ENCODE results near the gene DCTN3.

DCTN3 gene

DNA sequence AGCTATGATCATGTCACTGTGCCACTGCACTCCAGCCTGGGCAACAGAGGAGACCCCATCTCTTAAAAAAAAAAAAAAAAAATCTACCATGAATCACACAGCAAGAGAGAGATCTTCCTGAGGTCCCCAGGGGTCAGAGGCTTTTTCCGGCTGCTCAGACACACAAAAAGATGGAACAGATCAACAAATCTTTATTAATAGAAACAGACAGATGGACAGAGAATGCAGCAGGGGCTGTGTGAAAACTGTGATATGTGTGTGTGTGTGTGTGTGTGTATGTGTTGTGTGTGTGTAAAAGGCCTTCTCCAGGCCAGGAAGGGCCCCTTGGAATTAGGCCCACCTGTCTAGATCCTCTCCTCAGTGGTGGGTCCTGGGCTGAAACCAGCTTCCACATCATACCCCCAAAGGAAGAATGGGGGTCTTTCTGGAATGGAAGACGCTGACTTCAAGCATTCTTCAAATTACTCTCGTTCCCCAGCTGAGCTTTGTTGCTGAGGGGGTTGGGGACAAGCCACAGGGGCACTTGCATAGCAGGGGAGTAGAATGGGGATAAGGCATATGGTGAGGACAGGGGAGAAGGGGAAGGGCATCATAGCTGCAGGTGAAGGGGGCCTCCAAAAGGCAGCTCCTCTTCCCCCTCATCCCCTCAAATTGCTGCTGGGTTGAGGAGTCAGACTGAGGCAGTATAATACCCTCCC, 14.4 kb upstream of the DCTN3 start:
- Mint-ChIP-seq H3K4me1 (peaks cover 48% of the 10 kb centered on the region), H3K27me3 (peaks cover 7% of the 10 kb centered on the region)

GRCh38 chr9:34633851-34634550, 13.7 kb upstream of the DCTN3 start:
- Mint-ChIP-seq H3K4me1 (peaks cover 55% of the 10 kb centered on the region), H3K4me3 (no peak overlapping the region), H3K27ac (no peak overlapping the region), H3K27me3 (peaks cover 12% of the 10 kb centered on the region), H3K9me3 (no peaks in the 10 kb centered on the region), H3K36me3 (peaks cover 8% of the 10 kb centered on the region)

More for the DNA sequence above, 14.4 kb upstream of the DCTN3 start:
- H3K4me3 Mint-ChIP-seq: no peak overlapping the region
- peaks cover 8% of the 10 kb centered on the region for H3K36me3 Mint-ChIP-seq
- H3K9me3 Mint-ChIP-seq: no peaks in the 10 kb centered on the region
- H3K27ac Mint-ChIP-seq: no peak overlapping the region

- peaks cover 10% of the 10 kb centered on the region for H3K36me3 Mint-ChIP-seq
- H3K4me3 Mint-ChIP-seq: no peak overlapping the region
- peaks cover 16% of the 10 kb centered on the region for H3K27me3 Mint-ChIP-seq
- no peak overlapping the region for H3K27ac Mint-ChIP-seq
- no peaks in the 10 kb centered on the region for H3K9me3 Mint-ChIP-seq
- peaks cover 52% of the 10 kb centered on the region for H3K4me1 Mint-ChIP-seq
Observed at GRCh38 chr9:34633166-34633565, 12.9 kb upstream of the DCTN3 start.

DNA sequence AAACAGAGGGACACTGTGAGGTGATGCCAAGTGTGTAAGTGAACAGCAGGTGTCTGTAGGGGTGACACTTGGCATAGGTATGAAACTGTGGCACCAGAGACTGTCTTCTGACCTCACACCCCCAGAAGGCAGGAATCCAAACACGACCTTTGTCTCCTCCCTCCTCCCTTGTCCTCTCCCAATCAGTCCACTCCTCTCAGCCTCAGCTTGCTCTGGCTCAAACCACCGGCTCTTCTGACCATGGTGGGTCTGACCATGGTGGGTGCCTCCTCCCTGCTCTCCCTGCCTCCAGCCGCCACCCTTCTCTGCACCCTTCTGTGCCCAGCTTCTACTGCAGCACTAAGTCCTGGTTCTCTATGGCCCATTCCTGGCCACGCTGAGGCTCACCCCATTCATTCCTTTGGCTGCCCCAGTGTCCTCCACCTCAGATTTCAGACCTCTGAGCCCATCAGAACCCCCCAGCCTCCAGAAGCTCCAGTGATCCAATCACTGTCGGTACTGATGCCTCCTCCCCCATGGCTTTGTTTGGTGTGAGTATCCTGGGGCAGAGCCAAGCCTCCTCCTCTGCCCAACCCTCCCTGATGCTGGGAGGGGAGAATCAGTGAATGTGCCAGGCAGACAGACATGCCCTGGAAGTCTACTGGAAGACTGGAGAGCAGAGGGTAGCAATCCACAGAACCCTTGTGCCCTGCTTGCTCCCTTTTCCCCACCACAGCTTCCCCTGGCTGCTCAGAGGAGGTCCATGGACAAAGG, 10.3 kb upstream of the DCTN3 start:
- Mint-ChIP-seq H3K27ac (no peak overlapping the region), H3K4me3 (peak overlapping the region; percentile 48), H3K4me1 (peaks cover 40% of the 10 kb centered on the region), H3K9me3 (no peaks in the 10 kb centered on the region), H3K36me3 (peaks cover 5% of the 10 kb centered on the region), H3K27me3 (peaks cover 35% of the 10 kb centered on the region)

DNA sequence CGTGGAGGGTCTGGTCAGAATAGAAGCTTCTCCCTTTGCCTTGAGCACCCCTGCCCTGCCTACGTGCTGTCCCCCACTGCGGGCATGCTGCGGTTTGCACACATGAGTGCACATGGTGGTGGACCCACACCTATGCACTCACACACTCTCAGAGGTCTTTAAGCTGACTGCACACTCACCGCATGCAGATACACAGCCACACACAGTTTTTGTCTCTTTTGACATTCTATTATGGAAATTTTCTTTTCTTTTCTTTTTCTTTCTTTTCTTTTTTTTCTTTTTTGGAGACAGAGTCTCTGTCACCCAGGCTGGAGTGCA, 9.2 kb upstream of the DCTN3 start:
- Mint-ChIP-seq H3K4me1 (peaks cover 30% of the 10 kb centered on the region), H3K27ac (peak overlapping the region; percentile 37), H3K36me3 (peaks cover 2% of the 10 kb centered on the region), H3K4me3 (peak overlapping the region; percentile 74), H3K27me3 (peaks cover 38% of the 10 kb centered on the region), H3K9me3 (no peaks in the 10 kb centered on the region)

GRCh38 chr9:34628656-34629490, 8.6 kb upstream of the DCTN3 start, which contains the start of gene ARID3C:
TSS of gene ARID3C (minus strand) at chr9:34629066. CDS start at chr9:34628014, 1,052 bp downstream.
- Mint-ChIP-seq H3K9me3 (no peaks in the 10 kb centered on the region), H3K4me3 (peak within 1 kb of the TSS; percentile 91), H3K27ac (peak within 1 kb of the TSS; percentile 65), H3K4me1 (peaks cover 25% of the 10 kb centered on the region), H3K36me3 (peaks cover 2% of the 10 kb centered on the region), H3K27me3 (peaks cover 41% of the 10 kb centered on the region)

- Mint-ChIP-seq H3K4me1 (peaks cover 23% of the 10 kb centered on the region), H3K36me3 (peaks cover 2% of the 10 kb centered on the region), H3K27me3 (peaks cover 46% of the 10 kb centered on the region), H3K9me3 (no peaks in the 10 kb centered on the region), H3K27ac (peak overlapping the region; percentile 65), H3K4me3 (peak overlapping the region; percentile 91)
Observed at GRCh38 chr9:34627716-34628655, 7.7 kb upstream of the DCTN3 start.

DNA sequence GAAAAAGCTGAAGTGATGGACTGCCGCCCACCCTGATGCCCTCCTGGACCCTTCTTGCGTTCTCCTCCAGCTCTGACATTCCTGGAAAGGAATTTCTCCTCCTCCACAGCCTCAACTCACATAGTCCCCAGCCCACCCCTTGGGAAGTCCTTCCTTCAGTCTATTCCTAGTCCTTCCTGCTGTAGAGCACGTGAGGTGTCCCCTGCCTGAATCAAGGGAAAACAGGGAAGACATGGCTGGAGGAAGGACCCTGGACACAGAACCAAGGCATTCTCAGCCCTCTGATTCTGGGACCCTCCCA, 4.8 kb upstream of the DCTN3 start:
- no peak overlapping the region for H3K4me3 Mint-ChIP-seq
- peaks cover 2% of the 10 kb centered on the region for H3K36me3 Mint-ChIP-seq
- H3K4me1 Mint-ChIP-seq: peaks cover 25% of the 10 kb centered on the region
- no peaks in the 10 kb centered on the region for H3K9me3 Mint-ChIP-seq
- H3K27me3 Mint-ChIP-seq: peaks cover 52% of the 10 kb centered on the region
- peak overlapping the region; percentile 59 for H3K27ac Mint-ChIP-seq

GRCh38 chr9:34624475-34625185, 4.3 kb upstream of the DCTN3 start:
- Mint-ChIP-seq H3K36me3 (peaks cover 2% of the 10 kb centered on the region), H3K4me3 (no peak overlapping the region), H3K27me3 (peaks cover 50% of the 10 kb centered on the region), H3K4me1 (peaks cover 29% of the 10 kb centered on the region), H3K9me3 (no peaks in the 10 kb centered on the region), H3K27ac (peak overlapping the region; percentile 59)

DNA sequence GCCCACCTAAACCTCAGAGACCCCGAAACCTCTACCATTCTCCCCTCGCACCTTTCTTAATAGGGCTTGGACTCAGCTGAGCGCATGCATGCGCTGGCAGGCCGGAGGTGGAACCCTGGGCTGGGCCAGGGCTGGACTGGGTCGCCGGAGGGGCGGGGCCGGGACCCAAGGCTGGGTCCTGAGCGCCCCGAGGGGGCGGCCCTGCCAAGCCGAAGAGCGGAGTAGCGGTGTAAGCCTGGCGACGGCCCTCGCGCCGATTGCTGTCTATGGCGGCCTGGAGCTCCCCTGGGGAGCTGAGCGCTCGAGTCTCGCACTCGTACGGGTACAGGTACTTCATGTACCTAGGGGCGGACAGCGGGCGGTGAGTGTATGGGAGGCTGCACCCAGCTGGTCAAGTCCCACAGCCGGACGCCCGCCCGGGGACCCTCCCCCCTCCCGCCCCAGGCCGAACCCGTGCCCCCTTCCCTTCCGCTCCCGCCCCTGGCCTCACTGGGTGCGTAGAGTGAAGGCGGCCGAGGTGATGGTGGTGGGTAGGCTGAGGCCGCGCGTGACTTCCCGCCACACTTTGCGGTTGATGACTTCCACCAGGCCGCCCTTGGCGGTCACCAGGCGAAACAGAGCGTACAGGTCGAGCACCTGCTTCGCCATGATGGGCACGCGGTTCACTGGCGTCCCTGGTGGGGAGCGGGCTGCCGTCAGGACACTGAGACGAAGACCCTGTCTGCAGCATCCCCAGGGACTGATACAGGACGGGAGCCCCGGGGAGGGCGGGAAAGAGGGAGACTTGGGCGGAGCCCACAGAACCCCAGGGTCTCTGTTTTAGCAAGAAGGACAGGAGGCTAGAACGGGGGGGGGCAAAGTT, 3.3 kb upstream of the DCTN3 start:
- Mint-ChIP-seq H3K36me3 (peaks cover 2% of the 10 kb centered on the region), H3K27me3 (peaks cover 45% of the 10 kb centered on the region), H3K4me3 (peak overlapping the region; percentile 35), H3K4me1 (peaks cover 32% of the 10 kb centered on the region), H3K9me3 (no peaks in the 10 kb centered on the region), H3K27ac (peak overlapping the region; percentile 70)

GRCh38 chr9:34615132-34615531, 5.2 kb downstream of the DCTN3 start:
- no peaks in the 10 kb centered on the region for H3K9me3 Mint-ChIP-seq
- H3K27ac Mint-ChIP-seq: no peak overlapping the region
- H3K4me3 Mint-ChIP-seq: no peak overlapping the region
- peaks cover 38% of the 10 kb centered on the region for H3K4me1 Mint-ChIP-seq
- H3K36me3 Mint-ChIP-seq: peaks cover 7% of the 10 kb centered on the region
- no peaks in the 10 kb centered on the region for H3K27me3 Mint-ChIP-seq

DNA sequence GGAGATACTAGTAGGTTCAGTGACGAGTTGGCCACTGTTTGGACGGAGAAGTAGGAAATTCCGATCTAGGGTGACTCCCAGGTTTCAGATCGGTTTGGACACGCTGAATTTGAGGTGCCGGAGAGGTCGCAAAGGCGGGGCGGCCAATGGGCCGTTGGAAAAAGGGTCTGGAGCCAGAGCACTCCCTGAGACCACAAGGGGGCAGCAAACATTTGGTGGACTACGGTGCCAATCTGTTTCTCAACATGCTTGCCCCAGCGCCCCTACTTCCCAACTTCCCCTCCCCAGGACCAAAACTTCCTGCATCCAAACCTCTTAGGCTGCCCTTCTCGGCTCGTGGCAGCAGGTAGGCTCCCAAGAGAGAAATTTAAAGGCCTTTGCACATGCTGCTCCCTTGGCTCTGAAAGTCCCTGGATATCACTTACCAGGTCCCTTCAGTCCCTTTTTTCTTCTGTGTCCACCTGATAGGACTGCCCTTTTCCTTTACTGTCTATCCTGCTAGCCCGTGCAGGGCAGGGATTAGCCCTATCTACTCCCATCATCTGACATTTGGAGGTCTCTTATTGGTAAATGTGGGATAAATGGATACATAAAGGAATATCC, 7.4 kb downstream of the DCTN3 start:
- peaks cover 7% of the 10 kb centered on the region for H3K36me3 Mint-ChIP-seq
- no peaks in the 10 kb centered on the region for H3K27me3 Mint-ChIP-seq

More for the DNA sequence above, 7.4 kb downstream of the DCTN3 start:
- H3K4me1 Mint-ChIP-seq: peaks cover 26% of the 10 kb centered on the region
- H3K9me3 Mint-ChIP-seq: no peaks in the 10 kb centered on the region
- peak overlapping the region; percentile 71 for H3K27ac Mint-ChIP-seq
- H3K4me3 Mint-ChIP-seq: peak overlapping the region; percentile 92

Measured in activated naive CD4-positive, alpha-beta T cell treated with anti-CD3 and anti-CD28 coated beads, Interleukin-2, amount 50 U/mL, for 24 hours (primary cell).